NCI-H1417 treated with DMSO at 0.1 percent for 48 hours (cell line): ENCODE data around the gene CHRNB1.

Source experiments
- DNase-seq: peaks from one replicate; lab custom pipeline; 2025; lab: John Stamatoyannopoulos, UW

CHRNB1 gene

DNA sequence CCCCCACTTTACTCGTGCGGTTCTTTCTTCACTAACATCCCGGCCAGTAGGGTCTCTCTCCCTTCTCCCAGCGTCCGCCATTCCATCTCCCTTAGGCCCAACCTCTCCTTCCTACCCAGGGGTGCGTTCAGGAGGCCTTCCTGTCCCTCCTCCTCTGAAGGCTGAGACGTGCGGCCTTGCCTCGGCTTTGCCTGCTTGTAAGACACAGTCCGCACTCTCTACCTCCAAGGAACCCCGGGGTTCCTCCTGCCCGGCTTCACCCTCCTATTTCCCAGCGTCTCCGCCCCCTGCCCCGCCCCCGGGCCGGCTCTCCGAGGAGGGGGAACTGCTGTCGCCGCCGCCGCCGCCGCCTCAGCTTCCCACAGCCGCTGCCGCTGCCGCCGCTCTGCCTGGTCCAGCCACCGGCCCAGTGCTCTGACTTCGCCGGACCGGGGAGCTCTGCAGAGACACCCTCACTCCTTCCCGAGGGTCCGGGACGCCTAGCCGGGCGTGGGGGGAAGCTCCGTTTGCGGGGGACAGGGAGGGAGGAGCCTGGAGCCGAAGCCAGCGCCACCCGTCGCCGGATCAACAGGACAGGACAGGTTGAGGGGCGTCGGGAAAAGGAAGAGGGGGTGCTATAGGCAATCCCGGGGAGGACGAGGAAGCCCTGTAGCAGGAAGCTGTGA lies 6.8 kb upstream of the CHRNB1 start:
- DNase-seq = no peak

- DNase-seq = no peak
Measured at GRCh38 chr17:7438656-7439460, 6.0 kb upstream of the CHRNB1 start.

DNA sequence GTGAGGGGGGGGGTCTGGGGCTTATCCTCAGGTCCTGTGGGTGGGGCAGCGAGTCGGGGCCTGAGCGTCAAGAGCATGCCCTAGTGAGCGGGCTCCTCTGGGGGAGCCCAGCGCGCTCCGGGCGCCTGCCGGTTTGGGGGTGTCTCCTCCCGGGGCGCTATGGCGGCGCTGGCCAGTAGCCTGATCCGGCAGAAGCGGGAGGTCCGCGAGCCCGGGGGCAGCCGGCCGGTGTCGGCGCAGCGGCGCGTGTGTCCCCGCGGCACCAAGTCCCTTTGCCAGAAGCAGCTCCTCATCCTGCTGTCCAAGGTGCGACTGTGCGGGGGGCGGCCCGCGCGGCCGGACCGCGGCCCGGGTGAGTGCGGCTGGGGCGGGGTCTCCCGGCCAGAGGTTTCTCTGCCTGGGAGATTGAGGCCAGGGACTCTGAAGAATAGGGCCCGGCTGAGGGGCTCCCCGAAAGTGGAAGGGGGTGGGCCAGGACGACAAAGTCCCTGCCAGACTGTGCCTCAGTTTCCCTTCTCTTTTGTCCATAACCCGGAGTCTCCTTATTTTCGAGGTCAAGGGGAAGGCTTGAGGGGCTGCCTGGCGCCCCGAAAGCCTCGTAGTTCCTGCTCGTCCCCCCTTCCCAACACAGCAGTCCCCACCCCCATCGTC lies 5.3 kb upstream of the CHRNB1 start, which contains the start of gene FGF11:
Gene FGF11 (plus strand): TSS at position 51 of the 651 bp plus-strand sequence. CDS start 109 bp downstream, at position 160.
- DNase-seq = no peak

DNA sequence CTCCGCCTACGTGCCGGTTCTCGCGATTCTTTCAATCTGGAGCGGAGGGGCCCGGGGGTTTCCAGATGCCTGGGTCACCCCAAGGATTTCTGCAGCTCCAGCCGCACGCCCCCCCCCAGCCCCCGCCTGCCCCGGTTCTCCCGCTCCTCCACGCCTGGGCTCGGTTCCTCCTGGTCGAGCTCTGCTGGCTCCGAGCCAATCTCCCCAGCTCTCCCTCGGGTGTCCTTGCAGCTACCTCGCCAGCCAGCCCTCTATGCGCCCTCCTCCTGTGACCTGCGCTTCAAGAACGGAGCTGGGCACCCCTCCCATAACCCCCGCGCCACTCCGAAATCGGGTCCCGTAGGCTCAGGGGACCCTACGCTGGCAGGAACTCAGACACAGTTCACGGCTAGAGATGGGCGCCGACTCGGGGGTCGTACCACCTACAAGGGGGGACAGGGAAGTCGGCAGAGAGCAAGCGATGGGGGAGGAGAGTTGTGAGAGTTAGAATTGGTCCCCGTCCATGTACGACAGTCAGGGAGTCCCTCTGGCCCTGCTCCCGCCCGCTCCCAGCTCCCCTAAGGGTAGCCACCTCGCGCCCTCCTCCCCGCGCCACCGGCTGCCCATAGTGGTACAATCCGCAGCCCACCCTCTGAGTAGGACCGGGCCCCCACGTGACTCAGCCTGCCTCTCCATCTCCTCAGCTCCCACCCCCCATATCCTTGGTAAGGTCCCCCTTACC lies 4.6 kb upstream of the CHRNB1 start:
- DNase-seq = no peak

GRCh38 chr17:7440834-7441195 lies 4.0 kb upstream of the CHRNB1 start:
- DNase-seq = no peak

- no peak for DNase-seq
Measured at GRCh38 chr17:7441266-7441665, 3.6 kb upstream of the CHRNB1 start.

DNA sequence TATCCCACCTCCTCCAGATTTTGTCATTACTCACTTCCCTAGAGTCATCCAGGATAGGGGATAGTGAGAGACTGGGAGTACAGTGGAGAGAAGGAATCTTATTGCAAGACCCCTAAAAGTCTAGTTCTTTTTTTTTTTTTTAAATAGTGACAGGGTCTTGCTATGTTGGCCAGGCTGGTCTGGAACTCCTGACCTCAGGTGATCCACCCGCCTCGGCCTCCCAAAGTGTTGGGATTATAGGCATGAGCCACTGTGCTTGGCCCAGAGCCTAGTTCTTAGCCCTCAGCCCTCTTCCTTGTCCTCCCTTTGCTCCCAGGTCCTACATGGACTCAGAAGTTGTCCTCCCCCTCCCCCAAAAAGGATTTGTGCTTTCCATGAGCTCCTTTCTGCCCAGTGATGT lies 2.7 kb upstream of the CHRNB1 start:
- no peak for DNase-seq

GRCh38 chr17:7443499-7444485 lies 1.1 kb upstream of the CHRNB1 start:
- DNase-seq = no peak

DNA sequence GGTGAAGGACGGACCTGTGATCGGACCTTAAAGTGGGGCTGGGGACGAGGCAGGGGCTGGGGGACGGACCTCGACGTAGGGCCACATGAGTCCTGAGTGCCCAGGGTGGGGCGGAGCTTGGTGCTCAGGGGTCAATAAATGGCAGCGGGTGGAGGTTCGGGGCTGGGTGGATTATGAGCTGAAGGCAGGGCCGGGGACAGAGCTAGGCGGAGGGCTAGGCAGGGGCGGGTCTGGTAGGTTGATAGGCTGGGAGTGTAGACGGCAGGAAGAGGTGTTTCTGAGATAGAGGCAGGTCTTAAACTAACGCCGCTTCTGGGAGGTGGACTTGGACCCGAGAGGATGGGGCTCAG lies 733 bp downstream of the CHRNB1 start:
- DNase-seq = no peak

DNA sequence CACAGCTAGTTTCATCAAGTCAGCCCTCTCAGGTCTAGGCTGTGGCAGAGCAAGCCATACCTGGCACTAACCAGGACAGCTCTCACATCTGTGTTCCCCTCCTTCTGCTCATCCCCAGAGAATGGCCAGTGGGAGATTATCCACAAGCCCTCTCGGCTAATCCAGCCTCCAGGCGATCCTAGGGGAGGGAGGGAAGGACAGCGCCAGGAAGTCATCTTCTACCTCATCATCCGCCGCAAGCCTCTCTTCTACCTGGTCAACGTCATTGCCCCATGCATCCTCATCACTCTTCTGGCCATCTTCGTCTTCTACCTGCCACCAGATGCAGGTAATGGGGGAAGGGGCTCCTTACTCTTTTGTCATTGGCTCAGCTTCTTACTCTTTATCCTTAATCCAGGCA lies 3.6 kb downstream of the CHRNB1 start:
- no peak for DNase-seq

- DNase-seq = no peak
Measured at GRCh38 chr17:7459961-7460545, 15.2 kb downstream of the CHRNB1 start.

- DNase-seq = no peak
Measured at GRCh38 chr17:7460850-7461660, 16.2 kb downstream of the CHRNB1 start.

GRCh38 chr17:7462474-7463371 lies 17.9 kb downstream of the CHRNB1 start:
- no peak for DNase-seq

DNA sequence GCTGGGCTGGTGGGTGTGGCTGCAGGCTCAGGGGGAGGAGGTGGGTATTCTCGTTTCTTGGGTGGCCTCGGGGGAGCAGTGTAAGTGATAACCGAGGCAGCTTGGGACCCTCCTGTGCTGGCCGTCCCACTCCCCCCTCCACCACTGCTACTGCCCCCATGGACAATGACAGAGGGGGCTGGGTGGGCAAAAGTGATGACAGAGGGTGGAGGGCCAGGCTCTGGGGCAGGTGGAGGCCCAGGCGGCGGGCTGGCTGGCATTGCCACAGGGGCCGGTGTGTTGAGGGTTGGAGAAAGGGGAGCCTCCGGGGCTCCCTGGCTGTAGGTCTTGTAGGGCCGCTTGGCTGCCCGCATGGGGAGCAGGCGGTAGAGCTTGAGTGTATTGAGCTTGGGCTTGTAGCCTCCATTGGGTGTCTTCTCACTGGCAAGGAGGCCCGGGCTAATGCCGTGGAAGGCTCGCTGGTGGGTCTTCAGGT lies 18.5 kb downstream of the CHRNB1 start:
- no peak for DNase-seq

- DNase-seq = no peak
Measured at GRCh38 chr17:7464081-7464480, 19.2 kb downstream of the CHRNB1 start.

GRCh38 chr17:7465597-7466275 lies 20.9 kb downstream of the CHRNB1 start:
- DNase-seq = no peak

DNA sequence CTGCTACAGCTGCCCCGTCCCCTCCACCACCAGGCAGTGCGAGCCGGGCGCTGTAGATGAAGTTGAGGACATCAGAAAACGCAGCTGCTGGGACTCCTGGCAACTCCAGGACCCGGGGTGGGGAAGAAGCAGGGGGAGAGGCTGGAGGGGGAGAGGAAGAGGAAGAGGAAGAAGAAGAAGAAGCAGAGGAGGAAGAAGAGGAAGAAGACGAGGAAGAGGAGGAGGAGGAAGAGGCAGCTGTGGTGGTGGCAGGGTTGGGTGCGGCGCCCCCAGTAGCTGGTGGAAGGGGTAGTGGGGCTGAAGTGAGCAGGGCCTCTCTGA lies 21.4 kb downstream of the CHRNB1 start:
- DNase-seq = no peak

GRCh38 chr17:7466639-7467341 lies 21.9 kb downstream of the CHRNB1 start:
- no peak for DNase-seq
